Left lobe of liver (tissue), 2 donors: Measurements from ENCODE around the gene IL2RG. TPM values are rescaled to one million over a fixed set of nuclear protein-coding genes. Genes with fewer than 3 reads are reported as not detected.

Experiments used
- ATAC-seq: fragments of 200-7000 bp; cut with Tn5 transposase; one replicate; pipeline ENCODE4 v1.9.1; 2020; ENCODE audit warnings: mild to moderate bottlenecking, moderate library complexity
- DNase-seq: peaks from one replicate; pipeline ENCODE4 v3.0.0-alpha.2; 2020; ENCODE audit warnings: low spot score
- total RNA-seq: library from RNA; stranded (reverse); gene quantifications from one replicate; pipeline ENCODE4 v1.2.1, GENCODE V29; 2021
- donor health status: DM: no; HTN: no; CAD: no; lungs with moderate emphysema.
- donor health status: DM: no; HTN: yes; CAD: no.

IL2RG gene
- total RNA-seq, 1 donor from 2014 or later, result 1.9 TPM

DNA sequence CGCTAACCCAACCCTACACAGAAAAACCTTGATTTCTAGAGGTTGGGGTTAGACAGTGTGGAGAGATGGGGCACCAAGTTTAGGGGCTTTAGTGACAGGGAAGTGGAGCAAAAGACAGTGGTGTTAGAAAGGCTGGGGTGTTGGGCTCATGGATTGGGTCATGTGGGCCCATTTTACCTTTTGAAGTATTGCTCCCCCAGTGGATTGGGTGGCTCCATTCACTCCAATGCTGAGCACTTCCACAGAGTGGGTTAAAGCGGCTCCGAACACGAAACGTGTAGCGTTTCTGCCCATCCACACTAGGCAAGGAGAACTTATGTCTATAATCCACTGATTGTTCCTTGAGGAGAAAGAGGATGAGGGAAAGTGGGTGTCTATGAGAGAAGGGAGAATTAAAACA lies 2.3 kb downstream of the IL2RG start:
- DNase-seq (no peak), ATAC-seq (no peak)

DNA sequence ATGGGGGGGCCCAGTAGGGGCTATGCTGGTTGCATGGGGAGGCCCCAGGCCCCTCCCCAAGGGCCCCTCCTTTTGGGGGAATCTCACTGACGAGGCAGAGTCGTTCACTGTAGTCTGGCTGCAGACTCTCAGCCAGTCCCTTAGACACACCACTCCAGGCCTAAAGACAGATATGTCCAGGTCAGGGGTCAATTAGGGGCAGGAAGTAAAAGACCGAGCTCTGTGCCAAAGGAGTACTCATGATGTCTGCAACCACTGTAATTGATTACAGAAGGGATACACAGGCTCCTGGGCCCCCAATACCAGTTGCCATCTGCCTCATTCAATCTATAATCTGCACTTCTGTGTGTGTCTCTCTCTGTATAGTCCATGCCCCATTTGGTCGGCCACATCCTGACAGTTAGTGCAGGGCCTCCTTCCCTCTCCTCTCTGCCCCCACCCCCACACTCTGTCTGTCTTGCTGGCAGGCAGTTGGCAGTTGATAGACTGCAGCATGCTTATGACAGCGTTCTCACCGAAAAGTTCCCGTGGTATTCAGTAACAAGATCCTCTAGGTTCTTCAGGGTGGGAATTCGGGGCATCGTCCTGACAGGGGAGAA lies 3.5 kb downstream of the IL2RG start:
- DNase-seq (no peak), ATAC-seq (no peak)

DNA sequence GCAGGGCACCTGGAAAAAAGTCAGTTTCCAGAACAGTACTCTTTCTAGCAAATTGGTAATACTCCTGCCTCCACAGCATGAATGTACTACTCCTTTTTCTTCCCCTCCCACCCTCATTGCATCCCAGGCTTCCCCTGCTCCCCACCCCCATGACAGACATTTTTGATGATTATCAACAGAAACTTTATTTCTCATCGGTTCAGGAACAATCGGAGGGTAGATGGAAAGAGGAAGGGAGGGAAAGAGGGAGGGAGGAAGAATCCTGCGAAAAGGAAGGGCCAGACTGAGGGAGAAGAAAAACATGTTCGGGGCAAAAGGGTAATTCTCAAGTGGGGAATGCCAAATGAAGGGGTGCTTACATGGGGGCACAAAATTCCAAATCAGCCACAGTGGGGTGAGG lies 4.1 kb downstream of the IL2RG start:
- no peak for ATAC-seq
- no peak for DNase-seq

DNA sequence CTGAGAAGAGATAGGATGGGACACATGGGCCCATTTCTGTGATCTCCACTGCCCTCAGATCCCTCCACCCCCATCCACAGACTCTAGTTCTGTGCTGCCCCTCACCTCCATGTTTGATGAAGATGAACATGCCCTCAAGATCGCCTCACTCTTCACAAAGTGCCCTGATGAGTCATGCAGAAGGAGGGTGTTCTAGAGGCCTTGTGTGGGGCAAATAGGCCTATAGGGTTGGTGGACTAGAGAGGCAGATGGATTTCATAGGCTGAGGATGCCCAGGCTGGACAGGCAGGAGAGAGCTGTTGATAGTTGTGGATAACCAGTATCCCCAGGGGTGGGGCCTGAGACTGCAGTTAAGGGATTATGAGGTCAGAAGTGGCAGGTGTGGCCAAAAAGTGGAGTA lies 5.0 kb downstream of the IL2RG start, which contains the start of gene CXorf65:
TSS of gene CXorf65 (minus strand) at position 314 of the 400 bp plus-strand sequence. CDS start at position 130, 184 bp downstream.
- DNase-seq, result no peak
- ATAC-seq, result no peak

DNA sequence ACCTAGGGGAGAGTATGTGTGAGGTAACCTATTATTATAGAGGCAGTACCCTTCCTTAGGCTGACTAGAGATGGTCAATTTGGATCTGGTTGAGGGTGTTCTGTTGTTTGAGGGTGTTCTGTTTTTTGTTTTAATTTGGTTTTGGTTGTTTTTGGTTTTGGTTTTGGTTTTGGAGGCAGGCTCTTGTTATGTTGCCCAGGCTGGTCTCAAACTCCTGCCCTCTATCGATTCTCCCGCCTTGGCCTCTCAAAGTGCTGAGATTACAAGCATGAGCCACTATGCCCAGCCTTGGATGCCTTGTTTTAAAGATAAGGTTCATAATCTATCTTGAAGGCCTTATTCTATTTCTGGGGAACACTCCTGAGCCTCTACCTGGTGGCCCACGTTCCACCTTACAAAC lies 5.7 kb downstream of the IL2RG start:
- ATAC-seq, result no peak

DNA sequence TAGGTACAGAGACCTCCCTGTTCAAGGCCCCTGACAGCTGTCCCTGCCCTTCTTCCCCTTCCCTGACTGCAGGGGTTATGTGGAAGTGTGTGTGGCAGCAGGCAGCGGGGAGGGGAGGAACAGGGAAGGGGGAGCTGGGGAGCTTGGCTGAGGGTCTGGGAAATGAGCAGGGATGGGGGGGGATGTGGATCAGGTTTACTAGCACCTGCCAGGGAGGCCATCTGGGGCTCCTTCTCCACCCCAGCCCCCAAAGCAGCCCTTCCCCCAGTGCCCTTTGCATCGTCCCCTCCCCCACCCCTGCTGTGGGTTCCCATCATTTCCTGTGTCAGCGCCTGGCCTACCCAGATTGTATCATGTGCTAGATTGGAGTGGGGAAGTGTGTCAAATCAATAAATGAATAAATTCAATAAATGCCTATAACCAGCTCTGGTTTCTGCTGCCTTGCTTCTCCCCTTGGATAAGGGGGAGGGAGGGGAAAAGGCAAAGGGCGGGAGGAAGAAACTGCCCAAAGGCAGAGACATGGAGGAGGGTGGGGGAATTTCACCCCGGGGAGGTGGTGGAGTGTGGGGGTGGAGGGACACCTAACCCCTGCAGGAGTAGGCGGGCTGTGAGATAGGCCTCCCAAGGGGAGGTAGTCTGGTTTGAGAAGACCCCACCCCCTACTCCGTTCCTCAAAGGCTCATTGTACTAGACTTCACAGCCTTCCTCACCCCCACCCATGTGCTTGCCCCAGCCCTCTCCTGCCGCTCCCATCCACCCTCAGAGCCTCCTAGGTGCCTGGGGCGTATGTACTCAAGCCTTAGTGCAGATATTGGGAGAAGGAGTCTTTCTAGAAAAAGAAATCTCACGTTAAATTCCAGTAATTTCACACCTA lies 8.0 kb downstream of the IL2RG start:
- peak; percentile 29 for ATAC-seq
- no peak for DNase-seq

More for the DNA sequence above, 5.7 kb downstream of the IL2RG start:
- DNase-seq, result no peak

DNA sequence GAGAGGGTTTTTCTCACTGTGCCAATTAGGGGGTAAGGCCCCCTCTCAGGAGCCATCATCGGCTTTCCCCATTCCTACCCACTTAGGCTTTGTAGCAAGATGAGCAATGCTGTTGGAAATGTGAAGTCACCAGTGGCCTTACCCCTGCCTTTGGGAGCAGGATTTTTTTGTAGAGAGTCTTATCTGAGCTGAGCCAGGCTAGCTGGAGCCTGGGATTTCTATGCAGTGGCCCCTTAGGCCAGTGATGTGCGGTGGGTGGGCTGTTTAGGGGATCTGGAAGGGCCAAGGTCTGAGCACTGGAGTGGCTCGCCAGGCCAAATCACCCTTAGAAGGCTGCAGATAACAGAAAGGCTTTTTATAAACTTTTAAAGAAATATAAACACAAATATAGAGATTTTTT lies 9.1 kb downstream of the IL2RG start:
- DNase-seq (no peak), ATAC-seq (no peak)

DNA sequence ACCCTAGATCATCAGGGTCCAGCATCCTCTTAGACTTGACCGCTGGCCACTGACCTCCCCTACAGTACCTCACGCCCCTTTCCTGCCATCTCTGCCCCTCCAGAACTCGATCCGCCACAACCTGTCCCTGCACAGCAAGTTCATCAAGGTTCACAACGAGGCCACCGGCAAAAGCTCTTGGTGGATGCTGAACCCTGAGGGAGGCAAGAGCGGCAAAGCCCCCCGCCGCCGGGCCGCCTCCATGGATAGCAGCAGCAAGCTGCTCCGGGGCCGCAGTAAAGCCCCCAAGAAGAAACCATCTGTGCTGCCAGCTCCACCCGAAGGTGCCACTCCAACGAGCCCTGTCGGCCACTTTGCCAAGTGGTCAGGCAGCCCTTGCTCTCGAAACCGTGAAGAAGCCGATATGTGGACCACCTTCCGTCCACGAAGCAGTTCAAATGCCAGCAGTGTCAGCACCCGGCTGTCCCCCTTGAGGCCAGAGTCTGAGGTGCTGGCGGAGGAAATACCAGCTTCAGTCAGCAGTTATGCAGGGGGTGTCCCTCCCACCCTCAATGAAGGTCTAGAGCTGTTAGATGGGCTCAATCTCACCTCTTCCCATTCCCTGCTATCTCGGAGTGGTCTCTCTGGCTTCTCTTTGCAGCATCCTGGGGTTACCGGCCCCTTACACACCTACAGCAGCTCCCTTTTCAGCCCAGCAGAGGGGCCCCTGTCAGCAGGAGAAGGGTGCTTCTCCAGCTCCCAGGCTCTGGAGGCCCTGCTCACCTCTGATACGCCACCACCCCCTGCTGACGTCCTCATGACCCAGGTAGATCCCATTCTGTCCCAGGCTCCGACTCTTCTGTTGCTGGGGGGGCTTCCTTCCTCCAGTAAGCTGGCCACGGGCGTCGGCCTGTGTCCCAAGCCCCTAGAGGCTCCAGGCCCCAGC lies 10.5 kb downstream of the IL2RG start:
- DNase-seq (no peak), ATAC-seq (no peak)

DNA sequence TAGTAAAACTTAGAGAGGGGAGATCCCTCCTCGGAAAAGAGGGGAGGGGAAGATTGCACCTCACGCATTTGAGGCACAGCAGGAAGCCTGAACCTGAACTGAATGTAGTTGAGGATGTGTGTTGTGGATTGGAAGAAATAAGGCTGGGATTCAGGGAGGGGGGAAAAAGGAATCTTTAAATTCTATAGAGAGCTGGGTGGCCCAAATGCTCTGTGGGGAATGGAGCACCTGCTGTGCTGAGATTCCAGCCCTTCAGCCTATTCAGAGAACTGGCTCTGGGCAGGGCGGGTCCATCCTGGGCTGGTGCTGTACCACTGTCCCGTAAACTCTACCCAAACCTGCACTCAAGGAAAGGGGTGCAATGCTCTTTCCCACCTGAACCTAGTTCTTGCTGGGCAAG lies 11.6 kb downstream of the IL2RG start:
- ATAC-seq (no peak), DNase-seq (no peak)

DNA sequence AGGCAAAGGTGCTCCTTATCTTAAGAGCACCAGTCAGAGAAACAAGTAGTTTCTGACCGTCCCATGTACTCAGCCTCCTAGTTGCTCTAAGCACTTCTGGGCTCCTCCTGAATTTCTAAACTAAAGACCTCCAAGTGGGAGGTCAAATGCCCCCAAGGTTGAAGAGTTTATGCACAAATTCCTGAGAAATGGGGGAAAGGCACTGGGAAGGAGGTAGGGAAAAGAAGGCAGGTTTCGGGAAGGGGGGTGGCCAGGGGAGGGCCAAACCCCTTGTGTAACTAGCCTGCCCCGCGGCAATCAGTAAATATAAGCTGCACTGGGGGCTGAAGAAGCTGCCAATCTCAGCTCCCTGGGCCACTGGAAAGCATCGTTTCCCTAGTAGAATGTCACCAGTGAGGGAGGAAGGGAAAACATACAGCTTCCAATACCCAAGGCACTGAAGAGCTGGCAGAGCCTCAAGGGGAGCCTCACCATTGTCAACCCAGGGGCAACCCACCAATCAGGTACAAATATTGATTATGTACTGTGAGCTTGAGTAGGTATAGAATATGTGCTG lies 12.3 kb downstream of the IL2RG start:
- DNase-seq (no peak), ATAC-seq (no peak)

DNA sequence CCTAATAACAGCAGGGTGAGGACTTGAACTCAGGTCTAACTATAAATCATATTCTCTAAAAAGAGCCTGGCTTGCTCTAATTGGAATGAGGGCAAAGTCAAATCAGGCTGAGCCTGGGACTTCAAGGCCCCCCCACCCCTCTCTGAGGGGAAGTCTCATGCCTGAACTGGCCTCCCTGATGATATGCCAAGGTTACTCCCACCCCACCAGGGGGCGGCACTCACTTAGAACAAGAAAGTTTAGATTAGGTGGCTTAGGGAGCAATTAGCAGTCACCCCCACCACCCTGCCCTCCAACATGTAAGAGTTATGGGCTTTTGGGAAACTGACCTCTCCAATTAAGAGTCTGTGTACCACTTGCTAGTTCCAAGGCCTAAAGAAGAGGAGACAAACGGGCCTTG lies 13.1 kb downstream of the IL2RG start:
- no peak for ATAC-seq

DNA sequence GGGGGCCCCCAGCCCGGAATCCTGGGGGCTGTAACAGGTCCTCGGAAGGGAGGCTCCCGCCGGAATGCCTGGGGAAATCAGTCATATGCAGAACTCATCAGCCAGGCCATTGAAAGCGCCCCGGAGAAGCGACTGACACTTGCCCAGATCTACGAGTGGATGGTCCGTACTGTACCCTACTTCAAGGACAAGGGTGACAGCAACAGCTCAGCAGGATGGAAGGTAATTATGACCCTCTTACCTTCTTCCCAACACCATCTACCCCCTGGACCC lies 14.7 kb downstream of the IL2RG start:
- DNase-seq, result no peak

More for the DNA sequence above, 13.1 kb downstream of the IL2RG start:
- DNase-seq, result peak; percentile 51

DNA sequence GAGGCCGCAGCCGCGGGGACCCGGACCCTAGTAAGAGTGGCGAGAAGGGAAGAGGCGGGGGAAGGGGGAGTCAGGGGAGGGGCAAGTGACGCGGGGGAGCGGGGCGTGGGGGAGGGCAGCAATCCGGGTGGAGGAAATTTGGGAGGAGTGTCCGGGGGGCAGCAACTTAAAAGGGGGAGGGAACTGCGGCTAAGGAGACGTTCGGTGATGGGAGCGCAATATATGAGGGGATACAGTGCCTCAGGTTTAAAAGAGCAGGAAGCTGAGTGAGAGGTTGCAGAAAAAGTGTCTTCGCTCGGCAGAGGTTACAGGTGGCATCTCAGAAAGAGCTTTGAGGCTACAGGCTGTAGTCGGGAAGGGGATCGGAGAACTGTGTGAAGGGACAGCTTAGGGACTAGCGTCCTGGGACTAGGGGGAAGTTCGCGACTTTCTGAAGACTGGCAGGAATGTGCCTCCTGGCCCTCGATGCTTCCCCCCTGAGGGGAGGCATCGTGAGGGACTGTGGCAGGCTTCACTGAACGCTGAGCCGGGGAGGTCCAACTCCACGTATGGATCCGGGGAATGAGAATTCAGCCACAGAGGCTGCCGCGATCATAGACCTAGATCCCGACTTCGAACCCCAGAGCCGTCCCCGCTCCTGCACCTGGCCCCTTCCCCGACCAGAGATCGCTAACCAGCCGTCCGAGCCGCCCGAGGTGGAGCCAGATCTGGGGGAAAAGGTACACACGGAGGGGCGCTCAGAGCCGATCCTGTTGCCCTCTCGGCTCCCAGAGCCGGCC lies 15.2 kb downstream of the IL2RG start:
- DNase-seq, result no peak

More for the DNA sequence above, 14.7 kb downstream of the IL2RG start:
- ATAC-seq, result no peak

DNA sequence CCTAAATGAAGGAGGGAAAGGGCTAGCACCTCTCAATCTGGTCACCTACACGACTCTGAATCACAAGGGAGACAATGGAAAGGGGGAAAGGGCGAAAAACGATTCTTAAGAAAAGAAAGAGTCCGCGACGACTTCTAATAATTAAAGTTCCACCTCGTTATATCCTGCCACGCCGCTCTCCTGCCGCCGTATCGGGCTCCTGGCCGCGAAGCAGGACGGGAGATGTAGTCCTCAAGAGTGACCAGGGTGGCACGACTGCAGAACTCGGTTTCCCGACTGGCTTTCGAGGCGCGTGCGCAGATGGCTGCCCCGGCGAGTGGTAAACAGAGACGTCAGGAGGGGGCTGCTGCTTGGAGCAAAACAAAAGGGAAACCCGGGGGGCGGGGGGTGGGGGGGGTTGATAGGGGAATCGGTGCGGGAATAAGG lies 15.8 kb downstream of the IL2RG start, which contains the start of gene FOXO4:
TSS of gene FOXO4 (plus strand) at position 297 of the 426 bp plus-strand sequence. CDS start 678 bp downstream, outside the sequence.
- DNase-seq (peak; percentile 91), ATAC-seq (peak; percentile 97)

More for the DNA sequence above, 15.2 kb downstream of the IL2RG start:
- ATAC-seq, result peak; percentile 87

DNA sequence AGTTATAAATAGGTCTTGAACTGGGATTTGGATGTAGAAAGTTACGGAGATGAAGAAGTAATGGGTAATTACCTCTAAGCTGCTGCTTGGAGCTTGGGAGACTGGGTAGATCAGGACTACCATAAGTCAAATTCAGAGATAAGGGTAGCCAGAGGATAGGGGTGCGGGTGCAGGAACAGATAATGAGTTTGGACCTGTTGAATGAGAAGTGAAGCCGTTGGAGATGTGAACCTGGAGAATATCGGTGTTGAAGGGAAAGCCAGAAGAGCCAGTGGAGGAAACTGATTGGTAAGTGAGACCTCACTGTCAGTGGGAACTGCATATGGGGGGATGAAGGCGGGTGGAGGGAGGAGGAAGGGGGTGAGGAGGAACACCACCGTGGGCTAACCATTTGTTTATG lies 16.3 kb downstream of the IL2RG start:
- DNase-seq (no peak), ATAC-seq (no peak)

DNA sequence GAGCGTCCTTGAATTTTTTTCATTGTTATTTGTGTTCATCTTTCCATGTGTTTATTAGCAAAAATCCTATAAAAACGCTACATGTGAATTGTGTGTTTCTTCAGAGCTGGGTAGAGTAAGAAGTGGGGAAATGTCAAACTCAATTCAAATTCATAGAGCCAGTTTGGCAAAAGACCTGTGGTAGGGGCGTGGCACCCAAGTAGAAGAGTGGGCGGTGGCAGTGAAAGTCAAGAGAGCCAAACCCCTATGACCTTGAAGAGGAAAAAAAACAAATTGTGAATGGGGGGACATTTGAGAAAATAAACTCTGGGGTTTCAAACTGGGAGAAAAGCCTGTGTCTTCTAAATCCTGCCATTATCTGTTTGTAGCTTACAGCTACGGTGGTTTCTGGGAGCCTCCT lies 20.1 kb downstream of the IL2RG start:
- no peak for ATAC-seq
- no peak for DNase-seq

DNA sequence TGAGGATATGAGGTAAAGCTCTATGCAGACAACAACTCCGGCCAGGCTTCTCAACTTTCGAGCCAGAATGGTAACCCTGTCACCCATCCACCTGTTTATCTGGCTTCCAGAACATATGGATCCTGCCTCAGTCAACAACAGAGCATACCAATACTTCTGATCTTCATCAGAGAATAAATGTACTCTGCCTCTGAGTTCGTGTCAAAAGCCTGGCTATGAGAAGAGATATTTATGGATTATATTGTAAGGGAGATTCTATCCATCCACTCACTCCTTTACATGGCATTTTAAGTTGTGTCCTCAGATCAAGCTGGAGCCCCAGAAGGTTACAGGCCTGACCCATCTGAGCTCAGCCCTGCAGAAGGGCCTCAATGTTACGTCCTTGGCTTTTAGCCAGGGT lies 25.5 kb downstream of the IL2RG start:
- no peak for DNase-seq
- no peak for ATAC-seq

DNA sequence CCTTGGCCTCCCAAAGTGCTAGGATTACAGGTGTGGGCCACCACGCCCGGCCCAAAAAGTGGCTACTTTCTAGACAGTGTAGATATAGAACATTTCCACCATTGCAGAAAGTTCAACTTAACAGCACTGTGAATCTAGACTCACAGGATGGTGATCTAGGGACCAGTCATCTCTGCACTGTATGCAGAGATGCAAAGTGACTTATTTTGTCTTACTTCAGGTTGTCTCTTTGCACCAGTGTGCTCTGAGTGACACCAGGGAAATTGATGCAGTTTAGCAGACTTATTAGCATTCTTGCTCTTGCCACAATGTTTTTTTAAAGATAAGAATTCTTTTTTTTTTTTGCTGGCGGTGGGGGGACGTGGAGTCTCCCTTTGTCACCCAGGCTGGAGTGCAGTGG lies 28.6 kb downstream of the IL2RG start:
- ATAC-seq (no peak), DNase-seq (no peak)

DNA sequence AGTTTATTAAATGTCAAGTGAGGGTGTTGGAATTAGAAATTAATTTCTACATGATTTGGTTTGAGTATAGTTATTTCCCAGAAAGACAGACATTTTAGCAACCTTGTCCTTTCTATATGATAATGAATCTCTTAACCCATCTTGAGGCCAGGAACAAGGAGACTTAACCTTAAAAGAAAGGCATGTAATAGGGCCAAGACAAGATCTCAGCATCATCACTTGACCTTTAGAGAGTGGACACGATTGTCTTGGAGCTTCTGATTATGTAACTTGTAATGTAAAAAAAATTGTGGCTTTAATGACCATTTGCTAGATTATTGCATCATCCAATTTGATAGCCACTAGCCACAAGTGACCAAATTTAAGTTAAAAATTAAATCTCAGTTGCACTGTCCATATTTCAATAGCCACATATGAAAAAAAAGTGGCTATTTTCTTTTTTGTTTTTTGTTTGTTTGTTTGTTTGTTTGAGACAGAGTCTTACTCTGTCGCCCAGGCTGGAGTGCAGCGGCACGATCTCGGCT lies 29.2 kb downstream of the IL2RG start:
- ATAC-seq (no peak), DNase-seq (no peak)
